ELR (cell line): ENCODE results near the gene DNAH1.

Experiments used
- DNase-seq: peaks from one replicate; pipeline ENCODE4 v3.0.0-alpha.2; 2015; ENCODE audit warnings: low read depth

DNAH1 gene

DNA sequence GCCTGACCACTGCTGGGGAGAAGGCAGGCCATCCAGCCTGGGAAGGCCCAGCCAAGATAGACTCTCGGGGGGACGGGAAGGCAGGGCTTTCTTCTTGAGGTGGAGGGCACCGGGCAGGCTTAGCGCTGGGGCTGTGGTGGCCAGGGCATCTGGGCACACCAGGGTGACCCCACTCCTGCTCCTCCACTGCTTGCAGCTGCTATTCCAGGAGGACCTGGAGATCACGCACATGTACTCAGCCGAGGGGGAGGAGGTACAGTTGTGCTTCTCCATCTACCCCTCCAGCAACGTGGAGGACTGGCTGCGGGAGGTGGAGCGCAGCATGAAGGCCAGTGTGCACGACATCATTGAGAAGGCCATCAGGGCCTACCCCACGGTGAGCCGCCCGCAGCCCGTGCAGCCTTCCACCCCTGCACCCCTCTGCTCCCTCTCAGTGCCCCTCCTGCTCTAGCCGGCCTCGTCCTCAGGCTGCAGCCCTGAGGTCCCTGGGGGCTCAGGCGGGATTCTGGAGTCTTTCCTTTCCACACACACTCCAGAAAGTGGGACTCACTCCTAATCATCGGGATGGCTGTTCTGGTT lies 42.3 kb downstream of the DNAH1 start:
- no peak for DNase-seq

DNA sequence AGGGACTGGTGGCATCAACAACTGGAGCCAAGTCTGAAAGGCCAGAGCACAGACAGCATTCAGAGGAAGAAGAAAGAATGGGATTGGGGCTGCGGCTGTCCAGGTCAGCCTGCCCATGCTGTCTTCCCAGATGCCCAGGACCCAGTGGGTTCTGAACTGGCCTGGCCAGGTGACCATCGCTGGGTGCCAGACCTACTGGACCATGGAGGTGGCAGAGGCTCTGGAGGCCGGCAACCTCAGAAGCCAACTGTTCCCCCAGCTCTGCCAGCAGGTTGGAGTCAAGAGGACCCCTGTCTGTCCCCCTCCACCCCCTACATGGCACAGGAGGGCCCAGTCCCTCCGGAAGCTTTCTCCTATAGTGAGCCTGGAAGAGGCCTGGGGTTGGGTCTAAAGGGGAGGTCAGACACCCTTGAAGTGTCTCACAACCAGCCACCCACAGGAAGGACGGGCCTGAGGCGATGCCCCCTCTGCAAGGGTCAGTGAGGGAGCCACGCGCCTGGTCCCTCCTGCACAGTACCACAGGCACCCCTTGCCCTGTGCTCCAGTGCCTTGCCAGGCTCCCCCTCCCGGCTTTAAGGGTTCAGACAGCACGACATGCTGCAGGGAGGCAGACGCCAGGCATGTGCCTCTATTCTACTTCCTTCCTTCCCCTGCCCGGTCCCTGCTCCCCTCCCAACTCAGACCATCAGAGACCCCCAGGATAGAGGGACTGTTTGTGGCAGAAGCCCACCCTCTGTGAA lies 43.2 kb downstream of the DNAH1 start:
- DNase-seq, result no peak

DNA sequence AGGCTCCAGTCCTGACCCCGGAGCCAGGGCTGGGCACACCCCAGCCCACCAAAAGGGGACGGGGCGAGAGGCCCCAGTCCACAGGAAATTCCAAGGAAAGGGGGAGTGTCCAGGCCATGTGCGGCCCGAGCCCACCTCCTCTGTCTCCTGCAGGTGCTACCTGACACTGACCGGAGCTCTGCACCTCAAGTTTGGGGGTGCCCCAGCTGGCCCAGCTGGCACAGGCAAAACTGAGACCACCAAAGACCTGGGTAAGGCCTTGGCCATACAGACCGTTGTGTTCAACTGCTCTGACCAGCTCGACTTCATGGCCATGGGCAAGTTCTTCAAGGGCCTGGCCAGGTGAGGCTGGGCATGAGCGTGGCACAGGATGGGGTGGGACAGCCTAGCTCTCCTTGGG lies 44.9 kb downstream of the DNAH1 start:
- DNase-seq, result no peak

DNA sequence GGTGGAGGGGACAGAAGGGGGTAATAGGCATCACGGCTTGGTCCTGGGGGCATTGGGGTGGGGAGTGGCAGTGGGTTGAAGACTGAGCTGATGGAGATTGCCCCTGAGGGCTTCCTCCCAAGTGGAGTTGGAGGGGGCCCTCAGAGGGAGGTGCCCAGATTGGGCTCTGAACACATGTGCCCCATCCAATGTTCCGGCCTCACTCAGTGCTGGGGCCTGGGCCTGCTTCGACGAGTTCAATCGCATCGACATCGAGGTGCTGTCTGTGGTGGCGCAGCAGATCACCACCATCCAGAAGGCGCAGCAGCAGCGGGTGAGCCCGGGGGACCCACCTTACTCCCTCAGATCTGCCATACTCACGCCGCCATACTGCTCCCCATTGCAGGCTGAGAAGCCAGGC lies 45.3 kb downstream of the DNAH1 start:
- no peak for DNase-seq

DNA sequence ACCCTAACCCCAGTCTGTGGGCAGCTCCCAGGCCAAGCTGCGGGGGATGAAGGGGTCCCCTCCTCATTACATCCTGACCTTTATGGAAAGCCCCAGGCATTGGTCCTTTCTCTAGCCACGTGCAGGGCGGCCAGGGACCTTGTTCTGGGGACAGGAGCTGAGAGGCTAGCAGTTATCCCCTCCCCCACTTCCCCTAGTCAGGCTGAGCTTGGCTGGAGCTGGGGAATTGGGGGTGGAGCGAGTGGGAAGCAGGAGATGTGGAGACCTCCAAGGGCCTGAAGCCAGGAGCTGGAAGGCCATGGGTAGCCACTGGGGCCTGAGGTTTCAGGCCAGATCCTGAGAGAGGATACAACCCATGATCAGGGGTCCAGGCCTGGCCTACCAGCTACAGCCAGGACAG lies 45.8 kb downstream of the DNAH1 start:
- DNase-seq, result no peak

DNA sequence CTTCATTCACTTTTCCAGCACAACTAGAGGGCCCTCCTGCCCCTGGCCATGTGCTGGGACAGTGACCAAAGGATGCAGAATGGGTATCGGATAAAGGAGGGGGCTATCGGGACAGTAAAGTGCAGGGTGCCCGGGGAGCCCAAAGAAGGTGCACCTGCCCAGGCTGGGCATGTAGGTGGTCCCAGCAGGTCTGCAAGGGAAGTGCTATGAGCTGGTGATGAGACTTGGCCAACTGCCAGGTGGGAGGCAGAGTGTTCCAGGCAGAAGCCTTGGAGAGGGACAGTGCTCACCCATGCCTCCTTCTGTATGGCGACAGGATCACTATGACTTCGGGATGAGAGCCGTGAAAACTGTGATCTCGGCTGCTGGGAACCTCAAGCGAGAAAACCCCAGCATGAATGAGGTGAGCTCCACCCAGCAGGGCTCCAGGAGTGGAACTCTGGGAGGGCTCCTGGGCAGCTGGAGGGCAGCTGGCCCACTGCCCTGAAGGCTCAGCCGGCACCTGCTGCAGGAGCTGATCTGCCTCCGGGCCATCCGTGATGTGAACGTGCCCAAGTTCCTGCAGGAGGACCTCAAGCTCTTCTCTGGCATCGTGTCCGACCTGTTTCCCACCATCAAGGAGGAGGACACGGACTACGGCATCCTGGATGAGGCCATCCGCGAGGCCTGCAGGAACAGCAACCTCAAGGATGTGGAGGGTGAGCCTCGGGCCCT lies 48.4 kb downstream of the DNAH1 start:
- no peak for DNase-seq

DNA sequence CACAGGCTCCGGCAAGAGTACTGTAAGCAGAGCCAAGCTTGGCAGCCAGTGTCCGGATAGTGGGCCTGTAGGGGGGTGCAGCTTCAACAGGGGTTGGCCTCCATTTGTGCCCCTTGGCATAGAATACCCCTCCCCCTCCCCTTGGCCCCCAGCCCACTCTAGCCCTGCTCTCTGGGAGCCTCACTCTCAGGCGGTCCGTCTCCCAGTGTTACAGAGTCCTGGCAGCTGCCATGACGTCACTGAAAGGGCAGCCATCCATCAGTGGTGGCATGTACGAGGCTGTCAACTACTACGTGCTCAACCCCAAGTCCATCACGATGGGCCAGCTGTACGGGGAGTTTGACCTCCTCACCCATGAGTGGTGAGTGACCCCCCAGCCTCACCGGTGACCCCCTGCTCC lies 50.4 kb downstream of the DNAH1 start:
- no peak for DNase-seq

DNA sequence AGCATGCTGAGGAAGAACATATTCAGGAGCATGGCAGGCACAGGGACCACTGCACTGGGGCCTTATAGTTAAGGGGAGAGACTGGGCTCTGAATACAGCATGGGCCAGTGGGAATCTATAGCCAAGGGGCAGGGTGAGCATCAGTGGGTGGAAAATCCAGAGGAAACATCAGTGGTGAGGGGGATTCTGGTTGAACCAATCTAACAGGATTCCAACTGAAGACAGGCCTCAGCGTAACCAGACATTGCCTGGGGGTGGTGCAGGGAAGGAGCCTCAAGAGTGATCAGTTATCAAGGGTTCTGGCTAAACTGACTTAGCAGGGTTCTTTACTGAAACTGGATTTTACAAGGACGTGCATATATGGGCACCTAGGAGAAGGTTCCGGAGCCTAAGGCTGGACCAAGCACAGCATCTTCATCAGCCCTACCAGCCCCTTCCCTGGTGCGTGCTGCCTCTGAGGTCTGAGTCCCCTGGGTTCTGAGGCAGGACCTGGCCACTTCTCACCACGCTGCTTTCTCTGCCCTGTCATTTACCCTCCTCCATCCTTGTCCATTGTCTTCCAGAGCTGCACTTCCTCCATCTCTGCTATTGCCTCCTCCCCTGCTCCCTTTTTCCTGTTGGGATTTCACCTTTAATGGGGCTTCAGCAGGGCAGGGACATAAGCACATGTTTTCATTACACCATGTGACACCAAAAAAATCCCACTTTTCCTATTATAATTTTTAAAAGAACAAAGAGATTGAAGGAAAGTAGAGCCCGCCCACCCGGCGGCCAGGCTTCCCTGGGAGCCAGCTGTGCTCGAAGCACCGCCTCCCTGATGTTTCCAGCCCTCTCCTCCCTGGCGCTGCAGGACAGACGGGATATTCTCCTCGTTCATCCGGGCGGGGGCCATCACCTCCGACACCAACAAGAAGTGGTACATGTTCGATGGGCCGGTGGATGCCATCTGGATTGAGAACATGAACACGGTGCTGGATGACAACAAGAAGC lies 52.1 kb downstream of the DNAH1 start:
- DNase-seq, result no peak

DNA sequence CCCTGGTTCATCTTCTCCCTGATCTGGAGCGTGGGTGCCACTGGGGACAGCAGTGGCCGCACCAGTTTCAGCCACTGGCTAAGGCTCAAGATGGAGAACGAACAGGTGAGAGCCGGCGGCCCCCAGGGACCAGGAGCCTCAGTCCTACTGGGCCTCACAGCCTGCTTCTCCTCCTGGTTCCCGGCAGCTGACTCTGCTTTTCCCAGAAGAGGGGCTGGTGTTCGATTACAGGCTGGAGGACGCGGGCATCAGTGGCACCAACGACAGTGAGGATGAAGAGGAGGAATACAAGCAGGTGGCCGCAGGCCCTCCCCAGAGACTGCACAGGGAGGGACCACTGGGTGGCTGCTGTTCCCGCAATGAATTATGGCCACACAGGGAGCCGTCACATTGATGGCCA lies 54.4 kb downstream of the DNAH1 start:
- DNase-seq, result no peak

DNA sequence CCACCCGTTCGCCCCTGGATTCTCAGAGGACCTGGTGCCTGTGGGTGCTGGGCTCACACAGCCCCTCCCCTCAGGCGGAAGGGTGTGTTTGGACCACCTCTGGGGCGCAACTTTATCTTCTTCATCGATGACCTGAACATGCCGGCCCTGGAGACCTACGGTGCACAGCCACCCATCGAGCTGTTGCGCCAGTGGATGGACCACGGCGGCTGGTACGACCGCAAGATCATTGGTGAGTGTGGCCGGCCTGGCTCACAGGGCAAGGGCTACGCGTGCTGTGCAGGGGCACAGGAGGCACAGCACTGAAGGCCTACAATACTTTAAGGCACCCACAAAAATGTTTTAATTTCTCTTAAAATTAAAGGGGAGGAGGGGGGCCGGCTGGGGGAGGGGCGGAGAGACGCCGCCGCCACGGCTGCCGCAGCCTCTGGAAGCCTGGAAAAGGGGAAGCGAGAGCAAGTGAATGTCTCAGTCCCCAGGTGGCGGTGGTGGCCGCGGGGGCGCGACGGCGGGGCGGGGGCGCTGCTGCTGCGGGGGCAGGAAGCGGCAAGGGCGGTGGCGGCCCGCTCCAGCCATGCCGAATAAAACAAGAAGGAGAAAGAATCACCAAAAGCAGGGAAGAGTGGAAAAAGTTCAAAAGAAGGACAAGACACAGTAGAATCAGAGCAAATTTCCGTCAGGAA lies 56.8 kb downstream of the DNAH1 start:
- no peak for DNase-seq

DNA sequence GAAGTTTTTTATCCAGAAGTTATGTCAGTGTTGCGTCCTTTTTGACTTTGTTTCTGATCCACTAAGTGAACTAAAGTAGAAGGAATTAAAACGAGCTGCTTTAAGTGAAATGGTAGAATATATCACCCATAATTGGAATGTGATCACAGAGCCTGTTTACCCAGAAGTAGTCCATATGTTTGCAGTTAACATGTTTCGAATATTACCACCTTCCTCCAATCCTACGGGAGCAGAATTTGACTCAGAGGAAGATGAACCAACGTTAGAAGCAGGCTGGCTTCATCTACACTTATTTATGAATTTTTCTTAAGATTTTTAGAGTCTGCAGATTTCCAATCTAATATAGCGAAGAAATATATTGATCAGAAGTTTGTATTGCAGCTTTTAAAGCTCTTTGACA lies 57.6 kb downstream of the DNAH1 start:
- no peak for DNase-seq

DNA sequence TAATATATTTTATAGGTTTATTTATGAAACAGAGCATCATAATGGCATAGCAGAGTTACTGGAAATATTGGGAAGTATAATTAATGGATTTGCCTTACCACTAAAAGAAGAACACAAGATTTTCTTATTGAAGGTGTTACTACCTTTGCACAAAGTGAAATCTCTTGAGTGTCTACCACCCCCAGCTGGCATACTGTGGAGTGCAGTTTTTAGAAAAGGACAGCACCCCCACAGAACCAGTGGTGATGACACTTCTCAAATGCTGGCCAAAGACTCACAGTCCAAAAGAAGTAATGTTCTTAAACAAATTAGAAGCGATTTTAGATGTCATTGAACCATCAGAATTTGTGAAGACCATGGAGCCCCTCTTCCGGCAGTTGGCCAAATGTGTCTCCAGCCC lies 58.1 kb downstream of the DNAH1 start:
- peak; percentile 9 for DNase-seq

DNA sequence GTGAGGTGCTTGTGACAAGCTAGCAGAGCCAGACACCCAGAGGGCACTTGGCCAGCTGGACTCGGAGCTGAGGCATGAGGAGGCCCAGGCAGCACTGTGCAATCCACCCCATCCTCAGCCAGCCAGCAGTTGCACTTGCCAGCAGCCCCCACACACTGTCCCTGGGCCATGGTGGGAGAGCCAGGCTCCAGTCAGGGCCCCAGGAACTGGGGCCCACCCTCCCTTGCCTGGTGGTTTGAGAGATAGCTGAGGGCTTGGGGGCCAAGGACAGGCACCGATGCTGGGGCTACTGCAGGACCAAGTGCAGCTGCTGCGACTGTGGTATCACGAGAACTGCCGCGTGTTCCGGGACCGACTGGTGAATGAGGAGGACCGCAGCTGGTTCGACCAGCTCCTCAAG lies 63.5 kb downstream of the DNAH1 start:
- no peak for DNase-seq

DNA sequence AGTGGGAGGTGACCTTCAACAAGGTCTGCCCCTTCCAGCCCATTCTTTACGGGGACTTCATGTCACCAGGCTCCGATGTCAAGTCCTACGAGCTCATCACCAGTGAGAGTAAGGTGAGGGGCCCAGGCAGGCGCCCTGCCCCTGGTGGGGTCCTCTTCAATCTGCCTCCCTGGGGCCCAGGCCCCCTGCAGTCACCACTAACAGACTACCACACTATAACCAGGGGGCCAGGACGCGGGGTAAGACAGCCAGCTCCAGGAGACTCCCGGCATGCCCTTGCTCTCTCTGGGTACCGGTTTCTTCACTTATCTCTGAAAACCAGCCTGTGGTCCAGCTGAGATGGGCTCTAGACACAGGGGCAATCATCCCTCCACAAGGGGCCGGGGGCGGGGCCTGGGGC lies 63.9 kb downstream of the DNAH1 start:
- no peak for DNase-seq

DNA sequence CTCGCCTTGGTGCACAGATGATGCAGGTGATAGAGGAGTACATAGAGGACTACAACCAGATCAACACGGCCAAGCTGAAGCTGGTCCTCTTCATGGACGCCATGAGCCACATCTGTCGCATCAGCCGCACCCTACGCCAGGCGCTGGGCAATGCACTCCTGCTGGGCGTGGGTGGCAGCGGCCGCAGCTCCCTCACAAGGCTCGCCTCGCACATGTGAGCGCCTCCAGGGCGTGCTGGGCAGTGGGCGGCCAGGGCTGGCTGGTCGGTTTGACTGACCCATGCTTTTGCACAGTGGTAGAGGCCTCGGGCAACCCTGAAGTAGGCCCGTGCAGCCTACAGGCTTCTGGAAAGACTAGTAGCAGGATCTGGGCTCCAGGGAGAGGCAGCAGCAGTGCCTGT lies 65.5 kb downstream of the DNAH1 start:
- DNase-seq, result no peak

DNA sequence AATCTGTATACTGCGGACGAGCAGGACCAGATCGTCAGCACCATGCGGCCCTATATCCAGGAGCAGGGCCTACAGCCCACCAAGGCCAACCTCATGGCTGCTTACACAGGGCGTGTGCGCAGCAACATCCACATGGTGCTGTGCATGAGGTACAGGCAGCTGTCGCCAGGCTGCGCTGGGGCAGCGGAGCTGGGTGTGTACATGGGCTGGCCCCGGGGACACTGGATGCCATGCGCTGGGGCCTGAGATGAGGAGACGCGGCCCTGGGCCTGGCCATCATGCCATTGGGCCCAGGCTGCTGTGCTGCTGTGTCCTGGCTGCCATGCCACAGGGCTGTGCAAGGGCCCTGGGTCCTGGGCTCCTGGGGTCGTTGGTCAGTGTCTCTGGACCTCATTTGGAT lies 67.3 kb downstream of the DNAH1 start:
- DNase-seq, result no peak

DNA sequence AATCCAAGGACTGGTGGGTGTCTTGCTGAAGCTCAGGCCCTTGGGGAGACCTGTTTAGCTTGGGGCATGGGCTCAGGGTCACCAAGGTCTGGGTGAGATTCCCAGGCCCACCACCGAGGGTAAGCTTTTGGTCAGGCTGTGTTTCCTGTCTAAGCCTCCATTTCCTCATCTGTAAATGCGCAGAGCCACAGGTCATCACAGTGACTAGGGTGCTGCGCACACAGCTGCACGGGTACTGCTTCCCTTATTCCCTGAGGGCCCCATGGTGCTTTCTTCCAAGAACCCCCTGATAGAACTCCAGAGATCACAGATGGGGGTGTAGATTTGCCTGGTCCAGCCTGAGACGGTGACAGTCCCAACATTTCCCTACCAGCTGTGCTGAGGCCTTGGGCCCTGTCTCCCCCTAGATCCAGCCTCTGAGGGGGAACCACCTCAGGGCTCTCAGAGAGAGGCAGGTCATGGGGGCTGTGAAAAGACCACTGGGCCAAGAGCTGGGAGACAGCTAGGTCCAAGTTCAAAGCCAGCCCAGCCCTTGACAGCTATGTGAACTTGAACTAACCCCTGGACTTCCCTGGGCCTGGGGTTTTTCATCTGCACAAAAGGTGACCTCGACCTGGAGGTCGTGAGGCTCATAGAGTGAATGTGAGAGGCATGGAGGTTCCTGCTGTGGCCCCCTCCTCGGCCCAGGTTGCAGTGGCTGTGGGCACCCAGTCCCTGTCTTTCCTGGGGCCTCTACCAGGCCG lies 68.1 kb downstream of the DNAH1 start:
- DNase-seq, result no peak

DNA sequence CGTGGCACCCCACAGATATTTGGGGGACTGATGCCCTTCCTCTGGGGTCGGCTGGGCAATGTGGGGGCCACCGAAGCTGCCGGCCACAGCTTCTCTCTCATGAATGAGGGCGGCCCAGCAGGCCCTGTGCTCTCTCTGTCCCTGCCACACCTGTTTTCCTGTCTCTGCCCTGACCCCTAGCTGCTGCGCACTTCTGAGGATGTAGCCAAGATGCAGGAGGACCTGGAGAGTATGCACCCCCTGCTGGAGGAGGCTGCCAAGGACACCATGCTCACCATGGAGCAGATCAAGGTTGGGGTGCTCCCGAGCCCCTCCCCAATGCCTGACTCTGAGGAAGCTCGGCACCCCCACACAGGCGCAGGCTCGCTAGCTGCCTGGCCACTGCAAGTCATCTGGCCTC lies 69.0 kb downstream of the DNAH1 start:
- DNase-seq, result peak; percentile 60

DNA sequence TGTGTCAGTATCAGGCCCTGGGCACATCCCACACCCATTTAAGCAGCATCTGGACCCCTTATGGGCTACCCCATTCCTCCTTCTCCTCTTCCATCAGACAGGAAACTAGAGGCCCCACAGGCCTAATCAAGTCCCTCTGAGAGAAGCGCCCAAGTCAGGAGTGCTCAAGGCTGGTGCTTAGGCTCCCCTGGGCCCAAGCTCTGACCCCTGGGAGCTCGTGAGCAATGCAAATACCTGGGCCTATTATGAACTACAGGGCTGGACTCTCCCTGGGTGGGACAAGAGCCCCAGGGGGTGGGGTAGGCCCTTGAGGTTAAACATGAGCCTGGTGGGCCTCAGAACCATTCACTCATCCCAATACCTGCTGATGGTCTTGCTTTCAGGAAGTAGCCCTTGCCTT lies 71.4 kb downstream of the DNAH1 start:
- DNase-seq, result no peak

DNA sequence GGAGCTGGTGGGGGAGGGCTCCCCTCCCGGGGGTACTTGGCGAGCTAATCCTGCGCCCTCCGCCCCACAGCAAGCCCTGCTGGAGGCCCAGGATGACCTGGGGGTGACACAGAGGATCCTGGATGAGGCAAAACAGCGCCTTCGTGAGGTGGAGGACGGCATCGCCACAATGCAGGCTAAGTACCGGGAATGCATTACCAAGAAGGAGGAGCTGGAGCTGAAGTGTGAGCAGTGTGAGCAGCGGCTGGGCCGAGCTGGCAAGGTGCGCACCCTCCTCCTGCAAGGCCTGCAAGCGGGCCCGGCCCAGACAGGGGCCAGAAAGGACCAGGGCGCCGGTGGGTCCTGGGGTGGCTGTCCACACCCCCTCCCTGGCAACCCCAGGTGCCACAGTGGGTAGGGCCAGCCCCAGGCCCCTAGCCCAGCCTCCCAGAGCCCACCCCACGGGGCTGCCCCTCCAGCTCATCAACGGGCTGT lies 72.3 kb downstream of the DNAH1 start:
- DNase-seq, result no peak

DNA sequence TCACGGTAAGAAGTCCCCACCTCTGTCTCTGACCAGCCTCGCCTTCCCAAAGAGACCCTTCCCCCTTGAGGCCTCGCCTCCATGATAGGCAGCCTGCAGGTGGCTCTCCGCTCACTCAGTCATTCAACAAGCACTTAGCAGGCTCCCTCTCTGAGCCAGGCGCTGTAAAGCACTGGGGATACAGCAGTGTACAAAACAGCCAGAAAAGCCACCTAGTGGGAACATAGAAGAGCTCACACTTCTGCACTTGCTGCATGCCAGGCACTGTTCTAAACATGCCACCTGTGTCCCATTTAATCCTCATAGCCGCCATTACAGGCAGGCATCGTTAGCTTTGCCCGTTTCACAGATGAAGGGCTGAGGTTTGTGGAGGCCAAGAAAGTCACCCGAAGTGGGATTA lies 72.8 kb downstream of the DNAH1 start:
- DNase-seq, result peak; percentile 14
